ENCODE data around the gene NCCRP1.

DNA sequence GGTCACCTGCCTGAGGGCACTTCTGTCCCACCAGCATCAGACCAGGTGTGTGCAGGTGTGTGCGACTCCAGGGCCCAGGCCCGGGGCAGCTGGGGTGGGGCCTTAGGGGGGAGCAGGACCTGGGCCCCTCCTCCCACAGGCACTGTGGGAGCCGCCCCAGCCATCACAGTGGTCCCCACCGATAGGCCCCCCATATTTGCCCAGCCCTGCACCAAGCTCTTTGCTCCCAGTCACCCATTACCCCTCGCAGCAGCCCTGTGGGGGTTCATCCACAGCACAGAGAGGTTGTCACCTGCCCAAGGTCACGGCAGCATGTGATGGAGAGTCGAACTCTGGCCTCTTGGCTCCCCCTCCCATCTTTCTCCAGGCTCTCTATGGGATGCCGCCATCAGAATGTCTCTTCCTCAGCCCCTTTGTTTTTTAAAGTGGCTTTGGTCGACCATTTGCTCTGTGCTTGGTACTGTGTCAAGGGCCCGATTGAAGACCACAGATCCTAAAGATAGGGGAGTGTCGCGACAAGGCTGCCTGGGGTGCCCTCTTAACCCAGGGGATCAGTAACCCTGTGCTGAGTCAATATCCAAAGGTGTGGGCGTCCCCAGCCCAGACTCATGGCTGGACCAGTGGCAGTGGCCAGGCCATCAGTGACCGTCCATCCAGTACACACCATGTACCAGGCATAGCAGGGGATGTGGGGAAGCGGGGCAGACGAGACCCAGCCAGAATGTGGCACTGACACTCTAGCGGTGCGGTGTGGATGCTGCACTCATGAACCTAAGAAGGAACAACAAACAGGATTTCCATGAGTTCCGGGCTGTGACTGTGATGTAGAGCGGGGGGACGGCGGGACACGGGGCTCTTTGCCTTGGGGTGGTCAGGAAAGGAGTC is 28.3 kb upstream of the NCCRP1 start:
- TF ChIP-seq ZFP3 (CRISPR knock-in tag; IDR thresholded peaks at IDR 0.05) (no peak), GLIS3 (CRISPR knock-in tag; IDR thresholded peaks at IDR 0.05) (no peak), ZFP30 (CRISPR knock-in tag; IDR thresholded peaks at IDR 0.05) (no peak), OSR1 (CRISPR knock-in tag; IDR thresholded peaks at IDR 0.05) (no peak), CREB5 (CRISPR knock-in tag; IDR thresholded peaks at IDR 0.05; ENCODE audit: low read depth) (no peak), CSRNP3 (CRISPR knock-in tag; IDR thresholded peaks at IDR 0.05) (no peak), ZC3H10 (CRISPR knock-in tag; IDR thresholded peaks at IDR 0.05) (no peak)
- TF ChIP-seq, protein P1, sequence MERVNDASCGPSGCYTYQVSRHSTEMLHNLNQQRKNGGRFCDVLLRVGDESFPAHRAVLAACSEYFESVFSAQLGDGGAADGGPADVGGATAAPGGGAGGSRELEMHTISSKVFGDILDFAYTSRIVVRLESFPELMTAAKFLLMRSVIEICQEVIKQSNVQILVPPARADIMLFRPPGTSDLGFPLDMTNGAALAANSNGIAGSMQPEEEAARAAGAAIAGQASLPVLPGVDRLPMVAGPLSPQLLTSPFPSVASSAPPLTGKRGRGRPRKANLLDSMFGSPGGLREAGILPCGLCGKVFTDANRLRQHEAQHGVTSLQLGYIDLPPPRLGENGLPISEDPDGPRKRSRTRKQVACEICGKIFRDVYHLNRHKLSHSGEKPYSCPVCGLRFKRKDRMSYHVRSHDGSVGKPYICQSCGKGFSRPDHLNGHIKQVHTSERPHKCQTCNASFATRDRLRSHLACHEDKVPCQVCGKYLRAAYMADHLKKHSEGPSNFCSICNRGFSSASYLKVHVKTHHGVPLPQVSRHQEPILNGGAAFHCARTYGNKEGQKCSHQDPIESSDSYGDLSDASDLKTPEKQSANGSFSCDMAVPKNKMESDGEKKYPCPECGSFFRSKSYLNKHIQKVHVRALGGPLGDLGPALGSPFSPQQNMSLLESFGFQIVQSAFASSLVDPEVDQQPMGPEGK (CRISPR knock-in tag; IDR thresholded peaks at IDR 0.05; ENCODE audit: borderline replicate concordance) = no peak

Data from SK-N-SH treated with all-trans-retinoic acid at 6 μM for 48 hours (cell line).